Activated B cell treated with CpG ODN at 0.5 μM for 24 hours (primary cell): Measurements from ENCODE around the gene S100A5. TPM values are rescaled to one million over a fixed set of nuclear protein-coding genes. Genes with fewer than 3 reads are reported as not detected.
A peak's percentile ranks its signal among the peaks of the same experiment; 100 is the strongest.

ENCODE experiments used
- ATAC-seq: fragments of 200-7000 bp; cut with Tn5 transposase; one replicate; pipeline ENCODE4 v1.10.0; 2021; ENCODE audit warnings: low read depth, mild to moderate bottlenecking, moderate library complexity
- CTCF ChIA-PET: fragments of 350-600 bp; sonication (Branson Sonifier 250); formaldehyde crosslinking; loops from one replicate; lab custom pipeline; 2021; ENCODE audit warnings: antibody characterized with exemption; lab: Charles Lee
- POLR2A ChIA-PET: fragments of 350-600 bp; sonication (Branson Sonifier 250); formaldehyde crosslinking; loops from one replicate; lab custom pipeline; 2021; ENCODE audit warnings: antibody characterized with exemption; lab: Charles Lee
- DNase-seq: peaks from one replicate; pipeline ENCODE4 v3.0.0; 2022
- H3K27ac Mint-ChIP-seq: one replicate; pipeline ENCODE4 v1.8.0; 2020; ENCODE audit warnings: mixed read lengths
- H3K27me3 Mint-ChIP-seq: one replicate; pipeline ENCODE4 v1.8.0; 2021; ENCODE audit warnings: mixed read lengths
- H3K36me3 Mint-ChIP-seq: one replicate; pipeline ENCODE4 v1.8.0; 2021; ENCODE audit warnings: low read depth, mixed read lengths
- H3K4me1 Mint-ChIP-seq: one replicate; pipeline ENCODE4 v1.8.0; 2021; ENCODE audit warnings: mixed read lengths
- H3K4me3 Mint-ChIP-seq: one replicate; pipeline ENCODE4 v1.8.0; 2020; ENCODE audit warnings: mild to moderate bottlenecking, mixed read lengths
- H3K9me3 Mint-ChIP-seq: one replicate; pipeline ENCODE4 v1.8.0; 2020; ENCODE audit warnings: mixed read lengths
- CTCF ChIP-seq: fragments of 200-600 bp; IDR thresholded peaks from one replicate; pipeline ENCODE4 v1.8.0; 2022; ENCODE audit warnings: antibody characterized with exemption, mild to moderate bottlenecking
- intact Hi-C: fragments of 100-400 bp; cut with micrococcal nuclease; formaldehyde crosslinking; loops from one replicate; pipeline ENCODE4 v1.15.1; 2024
- total RNA-seq: library from RNA; stranded (reverse); gene quantifications from 2 replicates; pipeline ENCODE4 v1.2.3, GENCODE V29; 2022

The S100A5 gene
- total RNA-seq, 1 donor from 2014 or later = 0.51 TPM

GRCh38 chr1:153571706-153572105 lies 31.0 kb upstream of the S100A5 start:
- no peak for TF ChIP-seq CTCF
- ATAC-seq (no peak), DNase-seq (no peak)
- Mint-ChIP-seq H3K4me1 (peaks cover 31% of the 10 kb centered on the region), H3K27ac (no peak overlapping the region), H3K27me3 (peaks cover 6% of the 10 kb centered on the region), H3K4me3 (no peak overlapping the region), H3K9me3 (no peaks in the 10 kb centered on the region), H3K36me3 (no peaks in the 10 kb centered on the region)
- intact Hi-C loops = loop anchor here (1.0 to 5.0 kb wide), 9 partner anchors 27 to 701 kb away; partner anchors contain the start of genes CHTOP, HAX1, RAB13 and S100A13
- ChIA-PET CTCF (interaction anchor here (1.0 to 6.3 kb wide), 24 partner anchors 8 to 415 kb away, joined by 3 to 119 read pairs (median 8); partner anchors contain the start of genes CHTOP, ILF2, NPR1 and RAB13), POLR2A (interaction anchor here (1.3 to 4.7 kb wide), 12 partner anchors 27 to 156 kb away, joined by 3 to 65 read pairs (median 6); partner anchors contain the start of genes CHTOP, ILF2, INTS3 and S100A13)

- ChIA-PET CTCF (interaction anchor here (0.7 to 6.3 kb wide), 9 partner anchors 25 to 179 kb away, joined by 3 to 119 read pairs (median 9); partner anchors contain the start of genes CHTOP, S100A1, S100A13 and S100A4), POLR2A (interaction anchor here (0.6 to 4.7 kb wide), 4 partner anchors 20 to 63 kb away, joined by 4 to 65 read pairs (median 24); partner anchors contain the start of genes CHTOP and S100A6)
- H3K4me3 Mint-ChIP-seq = no peak overlapping the region
- ATAC-seq (no peak), DNase-seq (no peak)
- H3K27me3 Mint-ChIP-seq = peaks cover 6% of the 10 kb centered on the region
- H3K27ac Mint-ChIP-seq = no peak overlapping the region
- TF ChIP-seq CTCF = no peak
- H3K36me3 Mint-ChIP-seq = no peaks in the 10 kb centered on the region
- no peaks in the 10 kb centered on the region for H3K9me3 Mint-ChIP-seq
- H3K4me1 Mint-ChIP-seq = peaks cover 37% of the 10 kb centered on the region
- intact Hi-C loops = loop anchor here (5.0 kb wide), 1 partner anchor 86 kb away; the partner anchor contains the start of gene SNAPIN
Measured at GRCh38 chr1:153570874-153571273, 30.1 kb upstream of the S100A5 start.

GRCh38 chr1:153569465-153569864 lies 28.7 kb upstream of the S100A5 start:
- Mint-ChIP-seq H3K4me1 (peaks cover 48% of the 10 kb centered on the region), H3K9me3 (no peaks in the 10 kb centered on the region), H3K27me3 (peaks cover 6% of the 10 kb centered on the region), H3K27ac (no peak overlapping the region), H3K4me3 (no peak overlapping the region), H3K36me3 (no peaks in the 10 kb centered on the region)
- intact Hi-C loops = no loop called here
- ChIA-PET POLR2A (interaction anchor here (1.9 to 3.9 kb wide), 2 partner anchors 24 to 36 kb away, joined by 10 to 44 read pairs; partner anchors contain the start of genes S100A4 and S100A6), CTCF (interaction anchor here (1.2 to 6.3 kb wide), 8 partner anchors 24 to 181 kb away, joined by 3 to 119 read pairs (median 8); partner anchors contain the start of genes CHTOP, S100A4 and S100A6)
- ATAC-seq (no peak), DNase-seq (no peak)
- no peak for TF ChIP-seq CTCF

- POLR2A ChIA-PET = interaction anchor here (0.9 to 3.9 kb wide), 5 partner anchors 23 to 66 kb away, joined by 4 to 44 read pairs (median 10); partner anchors contain the start of genes CHTOP, S100A4 and S100A6
- peak; percentile 82 for TF ChIP-seq CTCF
- intact Hi-C loops = loop anchor here (1.0 kb wide), 6 partner anchors 35 to 216 kb away; partner anchors contain the start of gene CHTOP
Measured at GRCh38 chr1:153568367-153569099, 27.8 kb upstream of the S100A5 start.

More at GRCh38 chr1:153568367-153569099, 27.8 kb upstream of the S100A5 start:
- ATAC-seq (peak; percentile 11), DNase-seq (peak; percentile 71)
- Mint-ChIP-seq H3K36me3 (no peaks in the 10 kb centered on the region), H3K27me3 (peaks cover 6% of the 10 kb centered on the region), H3K27ac (peak overlapping the region; percentile 50), H3K4me3 (peak overlapping the region; percentile 55), H3K9me3 (no peaks in the 10 kb centered on the region), H3K4me1 (peaks cover 48% of the 10 kb centered on the region)
- CTCF ChIA-PET = interaction anchor here (0.7 to 6.3 kb wide), 21 partner anchors 17 to 217 kb away, joined by 3 to 119 read pairs (median 4); partner anchors contain the start of genes CHTOP, S100A4, S100A5 and S100A6
